Kidney (tissue), 14 donors: ENCODE data around the gene ODR4. TPM values are rescaled to one million over a fixed set of nuclear protein-coding genes. Genes with fewer than 3 reads are reported as not detected.

ENCODE experiments used
- DNase-seq, 5 donors: peaks; one replicate each; pipeline ENCODE4 v3.0.0-alpha.2; 2013 to 2020
- FAIRE-seq: peaks from 2 replicates; lab custom pipeline; 2012; peaks lifted over from hg19 to GRCh38; lab: Jason Lieb, UNC
- H3K27ac ChIP-seq, 2 donors: one replicate each; pipeline ENCODE4 v1.7.0; 2013; ENCODE audit warnings: low read depth in 2 of 2, low read length in 2 of 2, inconsistent platforms in 1 of 2
- H3K27me3 ChIP-seq: one replicate; pipeline ENCODE4 v1.7.1; 2013; ENCODE audit warnings: low read length, inconsistent platforms; ENCODE audit not compliant: control insufficient read depth, insufficient read depth
- H3K36me3 ChIP-seq, 3 donors: one replicate each; pipeline versions ENCODE4 v1.7.0 to v1.7.1; 2013; ENCODE audit warnings: low read length in 3 of 3, control low read depth in 1 of 3, inconsistent platforms in 1 of 3; ENCODE audit not compliant: insufficient read depth in 3 of 3, control insufficient read depth in 2 of 3
- H3K4me1 ChIP-seq, 3 donors: one replicate each; pipeline versions ENCODE4 v1.7.0 to v1.7.1; 2013; ENCODE audit warnings: low read length in 3 of 3, inconsistent platforms in 1 of 3, low read depth in 1 of 3; ENCODE audit not compliant: control insufficient read depth in 2 of 3, insufficient read depth in 2 of 3
- H3K4me3 ChIP-seq, 3 donors: one replicate each; pipeline versions ENCODE4 v1.7.0 to v1.8.1; 2013; ENCODE audit warnings: low read length in 3 of 3, control low read depth in 1 of 3, inconsistent platforms in 1 of 3
- H3K9ac ChIP-seq, 3 donors: one replicate each; pipeline versions ENCODE4 v1.7.0 to v1.7.1; 2013; ENCODE audit warnings: low read length in 3 of 3, control low read depth in 1 of 3, inconsistent platforms in 1 of 3
- H3K9me3 ChIP-seq, 3 donors: one replicate each; pipeline versions ENCODE4 v1.7.0 to v1.7.1; 2013; ENCODE audit warnings: low read length in 3 of 3, control low read depth in 1 of 3, inconsistent platforms in 1 of 3; ENCODE audit not compliant: control insufficient read depth in 2 of 3, insufficient read depth in 1 of 3
- intact Hi-C: fragments of 100-400 bp; cut with DNase I; formaldehyde crosslinking; loops from one replicate; pipeline ENCODE4 v1.11.1; 2022
- polyA plus RNA-seq: library from polyadenylated mRNA; stranded (reverse); fragments of 350-450 nt; fragmentation: Illumina TruSeq; extraction: RNeasy Lipid Tissue Mini Kit (QIAGEN cat#74804); gene quantifications from one replicate; pipeline ENCODE4 v1.2.3, GENCODE V29; 2014; ENCODE audit warnings: low read depth, low replicate concordance; ENCODE audit not compliant: insufficient read depth
- total RNA-seq: library from RNA; stranded (reverse); fragmentation: NEBNext Ultra II Directional; extraction: Animal tissue kit (Norgen Biotek cat#: 25700); gene quantifications from one replicate; pipeline ENCODE4 v1.2.1, GENCODE V29; 2021
- TF ChIP-seq, protein P1 (sequence below): IDR thresholded peaks from 3 replicates; pipeline ENCODE4 v1.5.1; 2012; ENCODE audit warnings: mild to moderate bottlenecking, moderate library complexity, borderline replicate concordance; ENCODE audit not compliant: insufficient read depth; ENCODE audit errors: extremely low read depth
- donor health status: control.
- donor health status: control.
- donor health status: control.
- donor health status: control.
- donor health status: control.
- donor health status: DM: yes; HTN: yes; CAD: no.
- donor health status: Normal renal cell carcinoma (clear cell type).

The ODR4 gene
- total and polyA plus RNA-seq, 2 donors from 2014 or later: 11.3 to 23.3 TPM

GRCh38 chr1:186418503-186418902 lies 42.9 kb downstream of the ODR4 start:
- H3K9ac ChIP-seq: no peak overlapping the region
- H3K4me3 ChIP-seq: no peak overlapping the region
- TF ChIP-seq, protein P1, sequence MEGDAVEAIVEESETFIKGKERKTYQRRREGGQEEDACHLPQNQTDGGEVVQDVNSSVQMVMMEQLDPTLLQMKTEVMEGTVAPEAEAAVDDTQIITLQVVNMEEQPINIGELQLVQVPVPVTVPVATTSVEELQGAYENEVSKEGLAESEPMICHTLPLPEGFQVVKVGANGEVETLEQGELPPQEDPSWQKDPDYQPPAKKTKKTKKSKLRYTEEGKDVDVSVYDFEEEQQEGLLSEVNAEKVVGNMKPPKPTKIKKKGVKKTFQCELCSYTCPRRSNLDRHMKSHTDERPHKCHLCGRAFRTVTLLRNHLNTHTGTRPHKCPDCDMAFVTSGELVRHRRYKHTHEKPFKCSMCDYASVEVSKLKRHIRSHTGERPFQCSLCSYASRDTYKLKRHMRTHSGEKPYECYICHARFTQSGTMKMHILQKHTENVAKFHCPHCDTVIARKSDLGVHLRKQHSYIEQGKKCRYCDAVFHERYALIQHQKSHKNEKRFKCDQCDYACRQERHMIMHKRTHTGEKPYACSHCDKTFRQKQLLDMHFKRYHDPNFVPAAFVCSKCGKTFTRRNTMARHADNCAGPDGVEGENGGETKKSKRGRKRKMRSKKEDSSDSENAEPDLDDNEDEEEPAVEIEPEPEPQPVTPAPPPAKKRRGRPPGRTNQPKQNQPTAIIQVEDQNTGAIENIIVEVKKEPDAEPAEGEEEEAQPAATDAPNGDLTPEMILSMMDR: no peak
- intact Hi-C loops: no loop called here
- H3K27me3 ChIP-seq: no peaks in the 10 kb centered on the region
- DNase-seq (no peak), FAIRE-seq (no peak)
- no peak overlapping the region for H3K27ac ChIP-seq
- no peaks in the 10 kb centered on the region for H3K4me1 ChIP-seq
- no peaks in the 10 kb centered on the region for H3K9me3 ChIP-seq
- peaks cover 0 to 9% (median 3%) of the 10 kb centered on the region in 3 donors for H3K36me3 ChIP-seq

DNA sequence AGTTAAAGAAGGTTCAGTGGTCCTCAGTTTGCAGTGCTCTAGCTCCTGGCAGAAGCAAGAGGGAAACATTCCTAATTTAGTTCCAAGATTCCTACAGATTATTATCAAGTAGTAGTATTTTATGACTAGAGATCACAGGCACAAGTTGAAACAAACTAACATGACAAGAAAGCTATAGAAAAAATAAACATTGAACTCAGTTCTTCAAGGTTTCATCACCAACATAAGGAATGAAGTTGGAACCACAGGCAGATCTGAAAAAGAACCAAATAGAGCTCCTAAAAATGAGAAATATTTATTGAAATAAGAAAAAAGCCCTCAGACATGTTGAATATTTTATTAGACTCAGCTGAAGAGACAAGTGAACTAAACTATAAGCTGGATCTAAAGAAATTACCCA lies 44.7 kb downstream of the ODR4 start:
- no peak for DNase-seq
- H3K36me3 ChIP-seq: peaks cover 0 to 9% (median 3%) of the 10 kb centered on the region in 3 donors

GRCh38 chr1:186420923-186421322 lies 45.3 kb downstream of the ODR4 start:
- Histone ChIP-seq H3K9me3 (no peaks in the 10 kb centered on the region), H3K36me3 (peaks cover 0 to 9% (median 3%) of the 10 kb centered on the region in 3 donors), H3K4me1 (no peaks in the 10 kb centered on the region), H3K27ac (no peak overlapping the region), H3K4me3 (no peak overlapping the region), H3K9ac (no peak overlapping the region), H3K27me3 (no peaks in the 10 kb centered on the region)
- TF ChIP-seq, protein P1: no peak
- FAIRE-seq (no peak), DNase-seq (peak in 1 of 5 donors; percentile 4)
- intact Hi-C loops: no loop called here

More for the DNA sequence above, 44.7 kb downstream of the ODR4 start:
- TF ChIP-seq, protein P1: no peak
- H3K4me3 ChIP-seq: no peak overlapping the region
- no peak for FAIRE-seq
- H3K27me3 ChIP-seq: no peaks in the 10 kb centered on the region
- H3K9ac ChIP-seq: no peak overlapping the region
- intact Hi-C loops: no loop called here
- H3K9me3 ChIP-seq: no peaks in the 10 kb centered on the region
- H3K4me1 ChIP-seq: no peaks in the 10 kb centered on the region
- no peak overlapping the region for H3K27ac ChIP-seq

DNA sequence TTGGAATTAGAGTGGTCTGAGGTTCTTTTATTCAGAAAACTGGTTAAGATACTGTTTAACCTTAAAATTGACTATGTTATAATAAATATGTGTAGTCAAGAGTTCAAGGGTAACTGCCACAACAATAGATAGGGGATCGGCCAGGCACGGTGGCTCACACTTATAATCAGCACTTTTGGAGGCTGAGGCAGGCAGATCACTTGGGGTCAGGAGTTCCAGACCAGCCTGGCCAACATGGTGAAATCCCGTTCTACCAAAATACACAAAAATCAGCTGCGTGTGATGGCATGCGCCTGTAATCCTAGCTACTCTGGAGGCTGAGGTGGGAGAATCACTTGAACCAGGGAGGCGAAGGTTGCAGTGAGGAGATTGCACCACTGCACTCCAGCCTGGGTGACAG lies 45.8 kb downstream of the ODR4 start:
- no peaks in the 10 kb centered on the region for H3K4me1 ChIP-seq
- H3K9ac ChIP-seq: no peak overlapping the region
- DNase-seq (no peak), FAIRE-seq (no peak)
- intact Hi-C loops: no loop called here
- H3K36me3 ChIP-seq: peaks cover 0 to 9% (median 3%) of the 10 kb centered on the region in 3 donors
- H3K27me3 ChIP-seq: no peaks in the 10 kb centered on the region
- H3K9me3 ChIP-seq: no peaks in the 10 kb centered on the region
- H3K4me3 ChIP-seq: no peak overlapping the region
- no peak overlapping the region for H3K27ac ChIP-seq
- TF ChIP-seq, protein P1: no peak
